Measurements from ENCODE around the gene KIF2A.
A peak's percentile ranks its signal among the peaks of the same experiment; 100 is the strongest.

KIF2A gene

DNA sequence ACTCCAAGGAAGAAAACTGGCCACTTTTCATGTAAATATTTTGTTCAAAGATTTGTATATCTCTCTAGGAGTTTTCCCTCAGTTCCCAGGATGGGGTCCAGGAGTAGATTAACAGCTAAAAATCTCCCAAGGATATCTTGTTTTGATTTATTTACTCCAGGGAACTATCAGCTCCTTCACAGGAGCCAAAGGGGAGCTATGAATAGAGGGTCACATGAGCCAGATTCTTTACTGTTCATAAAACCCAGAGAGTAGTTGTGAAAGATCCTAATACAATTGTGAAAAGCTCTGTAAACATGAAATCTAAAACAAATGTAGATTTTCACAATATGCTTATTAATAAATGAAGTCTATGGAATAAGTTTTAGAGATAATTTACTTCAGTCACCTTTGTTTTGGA, 80.8 kb downstream of the KIF2A start:
- DNase-seq, result no peak

DNA sequence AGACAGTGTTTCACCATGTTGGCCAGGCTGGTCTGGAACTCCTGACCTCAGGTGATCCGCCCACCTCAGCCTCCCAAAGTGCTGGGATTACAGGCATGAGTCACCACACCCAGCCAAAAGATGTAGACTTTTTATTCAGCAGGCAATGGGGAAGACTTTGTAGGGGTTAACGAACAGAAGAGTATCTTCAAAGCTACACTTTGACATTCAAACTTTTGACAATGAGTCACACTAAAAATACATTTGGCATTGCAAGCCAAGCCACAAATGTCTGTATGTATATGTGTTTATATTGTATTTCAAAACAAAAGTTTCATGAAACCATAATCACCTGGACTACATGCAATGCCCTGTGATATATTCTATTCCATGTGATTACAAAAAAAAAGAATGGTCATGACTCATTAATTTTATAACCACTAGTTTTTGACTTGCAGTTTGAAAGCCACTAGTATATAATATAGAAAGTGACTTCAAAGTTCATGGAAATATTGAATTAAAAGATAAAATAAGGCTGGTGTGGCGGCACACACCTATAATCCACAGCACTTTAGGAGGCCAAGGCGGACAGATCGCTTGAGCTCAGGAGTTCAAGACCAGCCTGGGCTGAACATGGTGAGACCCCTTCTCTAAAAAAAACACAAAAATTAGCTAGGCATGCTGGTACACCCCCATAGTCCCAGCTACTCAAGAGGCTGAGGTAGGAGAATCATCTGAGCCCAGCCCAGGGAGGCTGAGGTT, 89.4 kb downstream of the KIF2A start:
- no peak for DNase-seq

- DNase-seq, result peak; percentile 100
Observed at GRCh38 chr5:62403411-62404250, 97.6 kb downstream of the KIF2A start, which contains the start of gene DIMT1. Gene DIMT1, minus strand, starts transcription at chr5:62403905. Its CDS starts 133 bp downstream, at chr5:62403772.

- DNase-seq, result peak; percentile 100
Observed at GRCh38 chr5:62412549-62413329, 106.7 kb downstream of the KIF2A start, which contains the start of gene IPO11. Gene IPO11, plus strand, starts transcription at chr5:62412763. Its CDS starts 24,517 bp downstream, at chr5:62437280.

DNA sequence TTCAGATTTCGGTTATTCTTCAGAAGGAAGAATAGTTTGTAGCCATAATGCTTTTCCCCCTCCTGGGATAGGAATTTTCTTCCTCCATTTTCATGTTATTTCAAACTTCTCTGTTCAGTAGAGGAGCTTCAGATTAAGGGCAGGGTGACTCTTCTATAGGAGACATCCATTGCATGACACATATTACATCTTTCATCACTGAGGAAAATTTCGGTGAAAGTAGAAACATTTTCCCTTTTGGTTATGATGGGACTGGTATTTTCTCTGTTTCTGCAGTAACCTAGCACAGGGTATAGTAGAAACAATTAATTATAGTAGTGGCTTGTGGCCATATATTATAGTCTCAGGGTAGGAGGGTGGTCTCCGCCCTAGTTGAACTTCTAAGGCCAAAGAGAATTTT, 107.7 kb downstream of the KIF2A start:
- no peak for DNase-seq

DNA sequence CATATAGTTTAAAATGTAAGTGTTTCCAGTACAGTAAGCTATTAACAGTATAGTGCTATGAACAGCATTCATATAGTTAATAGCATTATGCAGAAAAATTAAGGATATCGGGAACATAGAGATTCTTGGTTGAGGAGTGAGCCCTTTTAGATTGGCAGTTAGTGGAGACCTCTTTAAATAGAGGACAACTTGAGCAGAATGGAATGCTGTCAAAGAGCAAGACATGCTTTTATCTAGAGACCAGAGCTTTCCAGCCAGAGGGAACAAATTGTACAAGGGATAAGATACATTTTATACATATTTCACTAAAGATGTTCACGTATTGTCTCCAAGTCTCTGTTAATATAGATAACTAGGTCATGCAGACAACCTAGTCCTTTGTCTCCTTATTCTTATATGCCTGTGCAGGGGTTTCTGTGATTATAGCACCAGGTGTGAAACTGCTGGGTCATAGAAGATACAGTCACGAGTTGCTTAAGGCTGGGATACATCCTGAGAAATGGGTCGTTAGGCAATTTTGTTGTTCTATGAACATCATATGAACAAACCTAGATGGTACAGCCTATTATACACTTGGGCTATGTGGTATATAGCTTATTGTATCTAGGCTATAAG, 112.6 kb downstream of the KIF2A start:
- no peak for DNase-seq

DNA sequence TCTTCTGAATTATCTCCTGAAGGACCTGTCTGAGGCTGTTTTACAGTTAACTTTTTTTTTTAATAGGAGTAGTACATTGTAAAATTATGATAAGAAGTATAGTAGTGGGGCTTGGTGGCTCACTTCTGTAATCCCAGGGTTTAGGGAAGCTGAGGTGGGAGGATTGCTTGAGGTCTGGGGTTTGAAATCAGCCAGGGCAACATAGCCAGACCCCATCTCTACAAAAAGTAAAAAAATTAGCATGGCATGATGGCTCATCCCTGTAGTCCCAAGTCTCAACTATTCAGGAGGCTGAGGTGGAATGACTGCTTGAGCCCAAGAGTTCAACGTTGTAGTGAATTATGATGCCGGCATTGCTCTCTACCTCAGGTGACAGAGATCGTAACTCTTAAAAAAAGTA, 113.6 kb downstream of the KIF2A start:
- no peak for DNase-seq

- DNase-seq, result peak; percentile 74
Observed at GRCh38 chr5:62421414-62421813, 115.4 kb downstream of the KIF2A start.

GRCh38 chr5:62424763-62425162, 118.8 kb downstream of the KIF2A start:
- DNase-seq, result no peak

DNA sequence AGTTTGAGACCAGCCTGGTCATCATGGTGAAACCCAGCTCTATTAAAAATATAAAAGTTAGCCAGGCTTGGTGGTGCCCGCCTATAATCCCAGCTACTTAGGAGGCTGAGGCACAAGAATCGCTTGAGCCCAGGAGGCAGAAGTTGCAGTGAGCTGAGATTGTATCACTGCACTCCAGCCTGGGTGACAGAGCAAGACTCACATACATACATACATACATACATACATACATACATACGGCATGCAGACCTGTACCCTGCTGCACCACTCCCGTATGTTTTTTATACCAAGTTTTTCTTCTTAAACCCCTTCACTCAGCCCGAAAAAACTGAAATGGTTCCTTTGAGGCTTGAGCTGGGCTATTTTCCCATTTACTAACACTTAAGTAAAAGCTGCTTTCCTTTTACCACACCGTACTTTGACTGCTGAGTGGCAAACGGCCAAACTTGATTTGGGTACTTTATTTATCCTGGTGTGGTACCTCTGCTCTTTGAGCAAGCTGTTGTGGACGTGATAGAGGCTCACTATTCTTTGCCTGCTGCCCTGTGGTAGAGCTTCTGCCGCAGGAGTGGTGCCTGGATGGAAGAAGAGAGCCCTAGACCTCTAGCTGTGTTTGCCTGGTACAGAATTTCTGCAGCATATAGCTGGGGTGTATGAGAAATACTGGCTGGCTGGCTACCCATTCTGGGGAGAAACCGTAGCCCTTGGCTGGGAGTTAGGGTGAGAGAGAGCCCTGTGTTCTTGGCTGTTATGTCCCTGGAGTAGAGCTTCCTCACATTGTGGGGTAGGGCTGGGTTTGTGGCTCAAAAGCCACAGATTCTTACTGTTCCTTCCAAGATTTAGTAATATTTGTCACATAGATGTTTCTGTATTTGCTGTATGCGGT, 126.0 kb downstream of the KIF2A start:
- peak; percentile 60 for DNase-seq

DNA sequence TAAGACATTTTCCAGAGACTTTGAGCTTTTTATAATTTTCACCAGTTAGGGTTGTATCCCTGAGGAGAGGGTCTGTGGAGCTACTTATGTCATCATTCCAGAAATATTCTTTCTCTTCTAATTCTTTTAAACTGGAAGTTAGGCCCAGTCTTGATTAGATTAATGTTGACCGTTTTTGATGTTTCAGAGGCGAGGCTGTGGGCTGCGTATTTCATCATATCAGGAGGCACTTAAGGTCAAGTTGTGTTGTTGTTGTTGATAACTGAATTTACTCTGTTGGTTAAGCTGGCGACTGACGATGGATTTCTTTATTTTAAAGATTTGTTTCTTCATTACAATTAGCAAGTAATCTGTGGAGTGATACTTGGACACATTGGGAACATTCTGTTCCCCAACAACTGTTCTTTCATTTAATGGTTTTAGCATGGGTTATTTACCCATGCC, 126.6 kb downstream of the KIF2A start:
- peak; percentile 70 for DNase-seq
